ENCODE measurements around the gene BCL11B.

Gene BCL11B

DNA sequence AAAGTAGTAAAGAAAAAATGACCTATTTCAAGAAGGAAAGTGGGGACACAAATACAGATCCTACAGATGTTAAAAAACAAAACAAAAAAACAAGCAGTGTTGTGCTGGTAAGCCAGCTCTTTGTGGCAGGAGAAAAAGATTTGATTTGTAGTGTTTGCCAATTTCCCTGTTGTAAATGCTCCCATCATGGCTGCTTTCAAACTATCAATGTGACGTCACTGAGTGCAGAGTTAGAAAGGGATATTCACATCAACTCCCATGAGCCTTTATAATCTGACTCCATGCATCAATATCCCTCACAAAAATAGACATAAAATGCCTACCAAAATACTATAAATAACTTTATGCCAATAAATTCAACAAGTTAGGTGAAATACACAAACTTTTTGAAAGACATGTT lies 32.2 kb upstream of the BCL11B start:
- no peak for ATAC-seq
- peaks cover 24% of the 10 kb centered on the region for H3K9me3 Mint-ChIP-seq
- no peaks in the 10 kb centered on the region for H3K4me1 Mint-ChIP-seq
- peaks cover 7% of the 10 kb centered on the region for H3K27me3 Mint-ChIP-seq
- H3K4me3 Mint-ChIP-seq = no peak overlapping the region
- H3K27ac Mint-ChIP-seq = no peak overlapping the region
- DNase-seq = no peak
- peaks cover 5% of the 10 kb centered on the region for H3K36me3 Mint-ChIP-seq (ENCODE audit: low read depth)

DNA sequence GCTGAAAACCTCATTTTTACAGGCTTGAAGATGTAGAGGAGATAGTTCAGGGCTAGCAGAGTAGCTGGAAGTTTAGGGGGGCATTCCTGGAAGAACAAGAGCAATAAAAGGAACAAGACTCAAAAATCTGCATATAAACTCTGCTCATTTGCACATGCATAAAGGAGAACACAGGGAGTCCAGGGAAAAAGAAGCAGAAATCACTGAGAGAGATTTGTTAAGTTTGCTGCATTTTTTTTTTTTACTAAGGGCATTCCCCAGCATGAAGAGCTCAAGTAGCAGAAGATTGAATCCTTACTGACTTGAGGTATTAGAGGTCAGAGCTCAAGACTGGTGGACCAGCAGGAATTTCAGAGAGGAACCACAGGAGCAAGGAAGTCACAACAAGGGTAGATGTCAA lies 28.2 kb upstream of the BCL11B start:
- peaks cover 16% of the 10 kb centered on the region for H3K27me3 Mint-ChIP-seq
- H3K9me3 Mint-ChIP-seq = peaks cover 41% of the 10 kb centered on the region
- ATAC-seq (no peak), DNase-seq (no peak)
- H3K36me3 Mint-ChIP-seq (ENCODE audit: low read depth) = peaks cover 9% of the 10 kb centered on the region
- no peak overlapping the region for H3K27ac Mint-ChIP-seq
- no peaks in the 10 kb centered on the region for H3K4me1 Mint-ChIP-seq
- no peak overlapping the region for H3K4me3 Mint-ChIP-seq

DNA sequence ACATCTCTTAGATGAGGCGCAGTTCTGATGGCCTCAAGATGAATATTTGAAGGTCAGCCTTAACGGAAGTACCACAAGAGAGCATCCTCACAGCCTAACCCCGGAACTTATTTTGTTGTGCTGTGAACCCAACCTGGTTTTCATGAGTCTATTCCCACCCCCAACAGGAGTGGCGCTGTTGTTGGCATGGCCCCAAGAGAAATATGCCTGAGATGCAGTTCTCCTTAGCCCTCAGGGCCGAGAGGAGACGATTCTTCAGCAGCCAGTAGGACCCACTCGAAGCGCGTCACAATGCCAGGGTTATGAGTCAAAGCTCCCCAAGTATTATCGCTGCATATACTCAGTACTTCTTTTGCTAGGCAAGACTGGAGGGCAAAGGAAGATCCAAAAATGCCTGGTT lies 24.5 kb upstream of the BCL11B start:
- Mint-ChIP-seq H3K4me1 (no peaks in the 10 kb centered on the region), H3K4me3 (no peak overlapping the region), H3K36me3 (ENCODE audit: low read depth) (peaks cover 9% of the 10 kb centered on the region), H3K9me3 (peaks cover 32% of the 10 kb centered on the region), H3K27ac (no peak overlapping the region), H3K27me3 (peaks cover 17% of the 10 kb centered on the region)
- DNase-seq (no peak), ATAC-seq (no peak)

DNA sequence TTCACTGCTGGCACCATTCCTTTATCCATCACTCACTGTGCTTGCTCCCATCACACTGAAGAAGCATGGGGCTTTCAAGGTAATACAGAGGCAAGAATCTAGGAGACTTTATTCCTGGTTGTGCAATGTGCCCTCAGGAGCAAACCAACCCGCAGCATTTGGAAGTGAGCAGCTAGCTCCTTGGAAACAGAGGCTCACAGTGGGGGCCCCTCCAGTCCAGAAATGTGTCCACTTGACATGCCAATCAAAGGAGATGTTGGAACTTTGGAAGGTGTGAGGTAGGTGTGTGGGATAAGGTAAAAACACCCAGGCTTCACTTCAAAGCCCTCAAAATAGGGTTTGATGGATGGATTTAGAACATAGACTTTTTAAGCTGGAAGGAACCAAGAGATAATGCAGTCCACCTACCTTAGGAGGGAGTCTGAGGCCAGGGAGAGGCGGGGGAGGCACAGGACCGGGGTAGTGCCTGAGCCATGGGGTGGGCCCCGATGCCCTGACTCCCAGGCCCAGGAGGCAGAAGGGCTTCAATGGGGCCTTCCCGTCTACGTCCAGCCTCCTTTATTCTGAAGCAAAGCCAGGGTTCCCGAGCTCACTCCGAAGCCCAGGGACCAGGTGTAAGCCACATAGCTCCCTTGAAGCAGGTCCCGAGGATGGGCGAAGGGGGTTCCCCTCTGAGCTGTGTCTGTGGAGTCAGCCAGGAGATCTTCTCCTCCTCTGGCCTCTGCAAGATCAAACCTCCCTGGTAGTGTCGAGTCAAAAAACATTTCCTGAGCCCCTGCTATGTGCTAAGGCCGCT lies 17.6 kb upstream of the BCL11B start:
- no peaks in the 10 kb centered on the region for H3K9me3 Mint-ChIP-seq
- no peak overlapping the region for H3K4me3 Mint-ChIP-seq
- peaks cover 3% of the 10 kb centered on the region for H3K27me3 Mint-ChIP-seq
- DNase-seq (no peak), ATAC-seq (no peak)
- peaks cover 11% of the 10 kb centered on the region for H3K4me1 Mint-ChIP-seq
- no peak overlapping the region for H3K27ac Mint-ChIP-seq
- H3K36me3 Mint-ChIP-seq (ENCODE audit: low read depth) = no peaks in the 10 kb centered on the region

DNA sequence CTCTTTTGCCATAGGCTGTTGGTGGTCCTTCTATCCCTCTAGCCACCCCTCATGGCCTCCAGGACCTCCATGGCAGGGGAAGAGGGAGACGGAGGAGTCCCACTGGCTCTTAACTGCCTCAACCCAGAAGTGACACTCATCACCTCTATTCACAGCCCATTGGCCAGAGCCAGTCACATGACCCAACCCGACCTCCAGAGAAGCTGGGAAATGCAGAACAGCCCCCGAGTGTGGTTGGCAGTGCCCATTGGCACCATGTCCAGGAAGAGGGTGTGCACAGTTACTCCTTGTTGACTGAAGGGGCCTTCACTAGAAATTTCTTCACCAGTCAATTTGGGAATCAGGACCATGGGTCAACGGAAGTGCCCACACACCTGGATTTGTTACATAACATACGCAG lies 17.0 kb upstream of the BCL11B start:
- H3K27ac Mint-ChIP-seq = no peak overlapping the region
- ATAC-seq = no peak

DNA sequence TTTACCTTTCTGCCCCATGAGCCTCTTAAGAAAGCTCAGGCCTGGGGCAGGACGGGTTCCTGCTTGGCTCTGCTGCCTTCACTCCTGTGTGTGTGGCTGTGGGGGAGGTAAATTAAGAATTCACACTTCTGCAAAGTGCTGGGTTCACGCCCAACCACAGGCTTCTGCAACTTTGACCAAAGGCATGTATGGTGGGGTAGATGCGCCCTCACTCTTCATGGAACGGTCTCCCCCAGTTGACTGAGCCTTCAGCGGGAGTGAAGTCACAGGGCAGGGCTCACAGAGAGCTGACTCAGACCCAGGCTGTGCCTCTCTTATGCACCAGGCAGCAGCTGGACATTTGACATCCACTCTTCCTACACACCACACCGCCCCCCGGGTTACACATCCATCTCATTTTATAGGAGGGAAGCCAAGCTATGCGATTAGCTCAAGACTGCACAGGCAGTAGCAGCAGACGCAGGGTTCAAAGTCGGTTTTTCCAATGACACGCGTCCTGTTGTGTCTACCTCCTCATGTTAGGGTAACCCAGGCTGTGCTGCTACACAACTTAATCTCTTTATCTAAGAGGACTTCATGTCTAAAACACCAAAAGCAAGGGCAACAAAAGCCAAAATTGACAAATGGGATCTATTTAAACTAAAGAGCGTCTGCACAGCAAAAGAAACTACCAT lies 15.4 kb upstream of the BCL11B start:
- Mint-ChIP-seq H3K9me3 (no peaks in the 10 kb centered on the region), H3K36me3 (ENCODE audit: low read depth) (no peaks in the 10 kb centered on the region)

More for the DNA sequence above, 17.0 kb upstream of the BCL11B start:
- H3K9me3 Mint-ChIP-seq = no peaks in the 10 kb centered on the region
- no peaks in the 10 kb centered on the region for H3K36me3 Mint-ChIP-seq (ENCODE audit: low read depth)
- H3K27me3 Mint-ChIP-seq = no peaks in the 10 kb centered on the region
- peaks cover 11% of the 10 kb centered on the region for H3K4me1 Mint-ChIP-seq
- DNase-seq = no peak
- H3K4me3 Mint-ChIP-seq = no peak overlapping the region

DNA sequence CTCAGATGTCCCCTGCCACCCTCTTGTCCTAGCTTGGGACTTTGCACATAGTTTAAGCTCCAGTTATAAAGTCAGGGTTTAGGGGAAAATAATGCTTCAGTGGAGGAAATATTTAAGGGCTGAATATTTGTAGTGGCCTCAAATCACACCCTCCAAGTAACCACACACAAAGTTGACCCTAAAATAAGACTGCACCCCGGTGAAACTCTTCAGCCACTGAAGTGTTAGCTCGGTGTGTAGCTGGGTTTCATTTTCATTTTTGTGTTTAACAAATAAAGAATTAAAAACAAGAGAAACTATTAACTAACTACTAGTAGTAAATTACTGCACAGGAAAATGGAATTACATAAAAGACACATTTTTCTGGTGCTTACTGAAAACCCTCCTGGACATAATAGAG lies 14.8 kb upstream of the BCL11B start:
- Mint-ChIP-seq H3K36me3 (ENCODE audit: low read depth) (no peaks in the 10 kb centered on the region), H3K4me3 (peak overlapping the region; percentile 16), H3K4me1 (peaks cover 11% of the 10 kb centered on the region), H3K27me3 (no peaks in the 10 kb centered on the region), H3K9me3 (no peaks in the 10 kb centered on the region), H3K27ac (peak overlapping the region; percentile 33)
- ATAC-seq = no peak
- DNase-seq = no peak

More for the DNA sequence above, 15.4 kb upstream of the BCL11B start:
- ATAC-seq (peak; percentile 86), DNase-seq (peak; percentile 24)
- Mint-ChIP-seq H3K27ac (peak overlapping the region; percentile 33), H3K4me1 (peaks cover 11% of the 10 kb centered on the region), H3K27me3 (no peaks in the 10 kb centered on the region), H3K4me3 (peak overlapping the region; percentile 24)

DNA sequence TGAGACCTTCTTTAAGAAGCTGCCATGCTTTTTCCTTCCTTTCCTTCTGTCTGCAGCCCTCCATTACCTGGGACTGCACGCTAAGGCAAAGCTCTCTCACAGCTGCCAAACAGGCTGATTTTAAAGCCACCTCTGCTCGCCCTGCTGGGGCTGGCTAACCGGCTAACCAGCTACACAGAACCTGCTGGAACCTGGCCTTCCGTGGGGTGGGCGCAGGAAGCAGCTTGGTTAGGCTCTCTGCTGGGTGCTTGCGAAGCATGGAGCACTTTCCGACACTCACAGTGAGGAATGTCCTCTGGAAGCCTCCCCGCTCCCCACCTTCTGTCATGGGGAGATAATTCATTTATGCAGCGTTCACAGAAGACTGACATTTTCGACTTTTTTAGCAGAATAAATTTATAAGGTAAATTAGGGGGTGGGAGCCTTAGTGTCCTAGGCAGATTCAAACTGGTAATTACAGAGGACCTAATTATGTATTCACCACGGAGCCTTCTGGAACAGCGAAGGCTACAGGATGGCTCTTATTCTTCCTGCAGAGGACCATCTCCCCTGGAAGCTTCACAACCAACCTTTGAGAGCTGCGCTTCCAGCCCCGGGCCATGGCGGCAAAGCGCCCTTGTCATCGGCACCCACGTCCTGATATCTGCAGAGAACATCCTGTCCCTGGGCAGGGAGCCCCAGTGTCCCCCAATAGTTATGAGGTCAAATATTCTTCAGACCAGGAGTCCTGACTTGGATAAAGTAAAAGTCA lies 12.4 kb upstream of the BCL11B start:
- ATAC-seq (no peak), DNase-seq (no peak)
- Mint-ChIP-seq H3K4me1 (peaks cover 20% of the 10 kb centered on the region), H3K36me3 (ENCODE audit: low read depth) (no peaks in the 10 kb centered on the region), H3K4me3 (no peak overlapping the region), H3K27ac (no peak overlapping the region), H3K27me3 (no peaks in the 10 kb centered on the region), H3K9me3 (no peaks in the 10 kb centered on the region)

DNA sequence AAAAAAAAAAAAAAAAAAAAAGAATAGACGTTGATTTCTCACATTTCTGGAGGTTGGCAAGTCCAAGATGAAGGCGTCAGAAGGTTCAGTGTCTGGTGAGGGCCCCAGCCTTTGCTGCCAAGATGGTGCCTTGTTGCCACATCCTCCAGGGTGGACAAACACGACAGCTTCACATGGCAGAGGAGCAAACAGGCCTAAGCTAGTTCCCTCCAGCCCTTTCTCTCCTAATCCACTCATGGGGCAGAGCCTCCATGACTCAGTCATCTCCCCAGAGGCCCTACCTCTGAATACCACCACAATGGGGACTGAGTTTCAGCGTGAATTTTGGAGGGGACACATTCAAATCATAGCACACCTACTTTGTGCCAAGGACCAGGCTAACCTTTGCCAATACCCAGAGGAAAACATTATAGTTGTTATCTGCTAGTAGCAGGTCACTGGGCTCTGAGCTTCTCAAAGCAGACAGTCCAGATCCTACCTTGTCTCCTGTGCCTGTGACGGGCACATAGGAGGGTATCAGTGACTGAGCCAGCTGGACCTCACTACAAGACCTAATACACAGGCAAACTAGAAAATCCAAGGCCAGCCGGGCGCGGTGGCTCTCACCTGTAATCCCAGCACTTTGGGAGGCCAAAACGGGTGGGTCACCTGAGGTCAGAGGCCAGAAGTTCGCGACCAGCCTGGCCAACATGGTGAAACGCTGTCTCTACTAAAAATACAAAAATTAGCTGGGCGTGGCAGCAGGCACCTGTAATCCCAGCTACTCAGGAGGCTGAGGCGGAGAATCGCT lies 10.5 kb upstream of the BCL11B start:
- peaks cover 22% of the 10 kb centered on the region for H3K4me1 Mint-ChIP-seq
- H3K27me3 Mint-ChIP-seq = no peaks in the 10 kb centered on the region
- H3K27ac Mint-ChIP-seq = no peak overlapping the region
- no peaks in the 10 kb centered on the region for H3K36me3 Mint-ChIP-seq (ENCODE audit: low read depth)
- no peaks in the 10 kb centered on the region for H3K9me3 Mint-ChIP-seq
- H3K4me3 Mint-ChIP-seq = no peak overlapping the region
- DNase-seq (no peak), ATAC-seq (no peak)

DNA sequence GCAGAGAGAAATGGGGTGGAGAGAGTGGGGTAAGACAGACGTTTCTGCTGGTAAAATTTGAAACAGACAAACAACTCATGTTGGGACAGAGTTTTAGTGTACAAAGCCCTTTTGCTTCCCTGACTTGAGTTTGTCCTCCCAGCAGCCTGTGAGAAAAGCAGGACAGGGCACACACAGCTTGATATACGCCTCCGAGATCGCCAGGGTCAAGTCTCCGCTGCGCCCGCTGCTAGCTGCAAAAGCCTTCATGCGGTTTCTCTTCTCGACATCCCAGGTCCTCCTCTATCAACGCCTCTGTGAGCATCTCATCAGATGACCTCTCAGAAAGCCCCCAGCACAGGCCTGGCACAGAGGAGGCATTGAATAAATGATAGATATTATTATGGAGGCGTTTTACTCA lies 9.4 kb upstream of the BCL11B start:
- no peaks in the 10 kb centered on the region for H3K9me3 Mint-ChIP-seq
- H3K4me3 Mint-ChIP-seq = no peak overlapping the region
- H3K27ac Mint-ChIP-seq = no peak overlapping the region
- ATAC-seq = no peak
- no peaks in the 10 kb centered on the region for H3K27me3 Mint-ChIP-seq
- H3K4me1 Mint-ChIP-seq = peaks cover 27% of the 10 kb centered on the region
- no peak for DNase-seq
- H3K36me3 Mint-ChIP-seq (ENCODE audit: low read depth) = no peaks in the 10 kb centered on the region

DNA sequence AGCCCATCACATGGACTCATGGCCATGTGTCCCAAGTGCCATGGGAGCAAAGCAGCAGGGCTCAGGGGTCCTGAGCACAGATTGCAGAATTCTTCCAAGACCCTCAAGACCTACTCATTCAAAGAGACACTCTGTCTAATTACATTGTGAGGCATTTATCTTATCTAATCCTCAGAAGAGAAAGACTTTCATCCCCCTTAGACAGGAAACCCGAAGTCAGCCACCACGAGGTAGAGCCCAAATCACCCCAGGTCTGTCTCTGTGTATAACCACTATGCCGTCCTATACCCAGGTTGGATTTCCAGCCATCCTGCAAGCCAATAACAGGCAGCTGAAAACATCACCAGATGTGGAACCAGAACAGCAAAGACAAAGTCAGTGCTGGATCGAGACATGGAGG lies 8.9 kb upstream of the BCL11B start:
- ATAC-seq = no peak
- Mint-ChIP-seq H3K4me1 (peaks cover 28% of the 10 kb centered on the region), H3K27me3 (no peaks in the 10 kb centered on the region)

DNA sequence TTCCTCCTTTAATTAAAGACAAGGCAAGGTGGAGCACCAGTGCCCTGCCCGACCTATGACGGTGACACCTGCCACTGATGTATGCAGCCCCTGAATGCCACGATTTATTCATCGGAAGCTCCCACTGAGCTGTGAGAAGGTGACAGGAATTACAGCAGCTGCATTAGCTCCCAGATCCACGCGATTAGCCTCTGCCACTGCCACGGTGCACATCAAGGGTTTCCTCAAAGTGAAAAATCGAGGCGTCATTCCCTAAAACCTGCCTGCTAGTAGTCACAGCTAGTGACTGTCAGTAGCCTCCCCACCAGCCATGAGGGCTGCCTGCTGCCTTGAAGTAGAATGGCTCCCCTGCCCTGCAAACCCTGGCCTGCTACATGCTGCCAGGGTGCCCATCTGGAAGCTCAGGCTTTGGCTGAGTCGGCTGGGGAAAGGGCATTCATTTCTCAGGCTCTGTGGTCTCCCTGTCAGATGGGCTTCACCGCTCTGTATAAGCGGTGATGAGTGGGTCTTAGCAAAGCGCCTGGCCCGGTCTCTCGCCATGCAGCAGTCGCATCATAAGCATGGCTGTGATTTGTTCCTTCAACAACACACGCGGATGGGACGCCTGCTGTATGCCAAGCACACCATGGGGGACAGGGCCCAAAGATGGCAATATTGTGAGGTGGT lies 8.2 kb upstream of the BCL11B start:
- DNase-seq (no peak), ATAC-seq (no peak)
- no peak overlapping the region for H3K4me3 Mint-ChIP-seq
- no peaks in the 10 kb centered on the region for H3K27me3 Mint-ChIP-seq
- H3K27ac Mint-ChIP-seq = no peak overlapping the region
- H3K9me3 Mint-ChIP-seq = no peaks in the 10 kb centered on the region
- H3K4me1 Mint-ChIP-seq = peaks cover 34% of the 10 kb centered on the region
- H3K36me3 Mint-ChIP-seq (ENCODE audit: low read depth) = no peaks in the 10 kb centered on the region

More for the DNA sequence above, 8.9 kb upstream of the BCL11B start:
- H3K4me3 Mint-ChIP-seq = no peak overlapping the region
- H3K9me3 Mint-ChIP-seq = no peaks in the 10 kb centered on the region
- DNase-seq = no peak
- H3K27ac Mint-ChIP-seq = no peak overlapping the region
- no peaks in the 10 kb centered on the region for H3K36me3 Mint-ChIP-seq (ENCODE audit: low read depth)

DNA sequence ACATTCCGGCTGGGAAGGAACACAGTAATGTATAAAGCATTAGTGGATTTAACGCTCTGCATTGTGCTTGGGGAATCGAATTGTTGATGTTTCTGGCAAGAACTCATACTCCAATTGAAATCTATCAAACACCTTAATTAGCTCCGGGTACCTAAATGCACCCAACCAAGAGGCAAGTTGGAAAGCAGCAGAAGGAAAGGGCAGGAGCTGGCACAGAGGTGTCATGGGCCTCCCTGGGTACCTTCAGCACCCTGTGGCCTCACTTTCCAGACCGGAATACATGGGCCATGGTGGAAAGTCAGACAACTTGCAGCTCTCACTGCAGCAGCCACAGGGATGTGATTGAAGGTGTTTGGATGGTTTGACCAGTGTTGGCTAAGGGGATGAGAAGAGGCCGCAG lies 6.8 kb upstream of the BCL11B start:
- DNase-seq = no peak
- Mint-ChIP-seq H3K27ac (no peak overlapping the region), H3K36me3 (ENCODE audit: low read depth) (no peaks in the 10 kb centered on the region), H3K4me1 (peaks cover 40% of the 10 kb centered on the region), H3K9me3 (no peaks in the 10 kb centered on the region), H3K4me3 (no peak overlapping the region), H3K27me3 (peaks cover 3% of the 10 kb centered on the region)
- no peak for ATAC-seq

DNA sequence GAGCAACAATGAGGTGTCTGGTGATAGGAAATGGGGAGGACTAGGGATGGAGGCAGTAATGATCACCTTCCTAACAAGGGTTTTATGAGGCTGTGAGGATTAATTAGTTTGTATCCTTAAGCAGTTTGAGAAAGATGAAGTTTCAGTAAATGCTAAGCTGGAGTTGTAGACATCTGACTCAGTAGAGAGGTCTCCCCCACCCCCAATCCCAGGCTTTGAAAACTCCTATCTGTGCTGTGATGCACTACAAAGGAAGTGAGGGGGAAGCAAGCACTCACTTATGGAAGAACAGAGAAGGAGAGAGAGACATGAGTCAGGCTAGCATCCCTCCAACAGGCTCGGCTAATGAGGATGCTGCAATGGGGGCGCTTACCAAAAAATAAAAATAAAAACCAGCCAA lies 5.5 kb upstream of the BCL11B start:
- no peak overlapping the region for H3K27ac Mint-ChIP-seq
- peaks cover 47% of the 10 kb centered on the region for H3K4me1 Mint-ChIP-seq
- H3K36me3 Mint-ChIP-seq (ENCODE audit: low read depth) = no peaks in the 10 kb centered on the region
- H3K9me3 Mint-ChIP-seq = no peaks in the 10 kb centered on the region
- H3K27me3 Mint-ChIP-seq = peaks cover 4% of the 10 kb centered on the region
- DNase-seq = no peak
- no peak for ATAC-seq
- H3K4me3 Mint-ChIP-seq = no peak overlapping the region
